Measurements from ENCODE around the gene PPIL1. TPM values are rescaled to one million over a fixed set of nuclear protein-coding genes. Genes with fewer than 3 reads are reported as not detected.

PPIL1 gene
- polyA plus RNA-seq, 1 donor from 2014 or later = 104 TPM

DNA sequence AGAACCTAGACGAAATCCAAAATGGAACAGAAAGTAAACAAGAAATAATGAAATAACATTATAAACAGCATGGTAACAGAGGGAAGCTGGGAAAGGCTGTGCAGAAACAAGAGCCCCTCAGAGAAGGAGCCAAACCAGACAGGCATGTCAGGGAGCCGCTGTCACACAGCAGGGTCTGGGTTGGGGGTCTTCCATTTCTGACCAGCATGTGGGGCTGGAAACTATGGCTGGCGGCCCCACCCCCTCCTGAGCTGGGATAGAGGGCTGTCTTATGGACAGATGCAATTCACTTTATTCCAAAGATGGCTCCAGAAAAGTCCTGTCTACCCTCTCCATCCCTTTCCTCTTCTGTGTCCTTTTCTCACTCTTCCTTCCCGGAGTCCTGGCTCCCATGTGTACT, 38.5 kb upstream of the PPIL1 start:
- Histone ChIP-seq H3F3A (ENCODE audit: insufficient read depth, low read length, poor library complexity, severe bottlenecking) (no peaks in the 10 kb centered on the region), H3K4me3 (ENCODE audit: low read length) (no peak overlapping the region), H3K79me2 (replicated peaks; ENCODE audit: insufficient read depth, low read length) (no peaks in the 10 kb centered on the region), H3K27me3 (ENCODE audit: insufficient read depth, low read depth, low read length) (no peaks in the 10 kb centered on the region), H4K20me1 (ENCODE audit: insufficient read depth) (no peaks in the 10 kb centered on the region), H3K27ac (ENCODE audit: low read length) (no peak overlapping the region), H3K36me3 (ENCODE audit: insufficient read depth, low read length) (no peaks in the 10 kb centered on the region), H3K4me2 (ENCODE audit: low read length) (no peak overlapping the region), H3K9ac (ENCODE audit: low read length) (no peak overlapping the region), H2AFZ (ENCODE audit: low read depth, low read length) (no peak overlapping the region), H3K9me2 (ENCODE audit: insufficient read depth, low read length) (no peaks in the 10 kb centered on the region), H3K9me3 (ENCODE audit: low read length) (no peaks in the 10 kb centered on the region)
- TF ChIP-seq TAF1 (IDR thresholded peaks at IDR 0.05; ENCODE audit: low read depth) = no peak
- no peak for TF ChIP-seq RAD21 (conservative IDR thresholded peaks at IDR 0.05)
- no peak for TF ChIP-seq POLR2AphosphoS5 (IDR thresholded peaks at IDR 0.05)
- TF ChIP-seq, protein P1, sequence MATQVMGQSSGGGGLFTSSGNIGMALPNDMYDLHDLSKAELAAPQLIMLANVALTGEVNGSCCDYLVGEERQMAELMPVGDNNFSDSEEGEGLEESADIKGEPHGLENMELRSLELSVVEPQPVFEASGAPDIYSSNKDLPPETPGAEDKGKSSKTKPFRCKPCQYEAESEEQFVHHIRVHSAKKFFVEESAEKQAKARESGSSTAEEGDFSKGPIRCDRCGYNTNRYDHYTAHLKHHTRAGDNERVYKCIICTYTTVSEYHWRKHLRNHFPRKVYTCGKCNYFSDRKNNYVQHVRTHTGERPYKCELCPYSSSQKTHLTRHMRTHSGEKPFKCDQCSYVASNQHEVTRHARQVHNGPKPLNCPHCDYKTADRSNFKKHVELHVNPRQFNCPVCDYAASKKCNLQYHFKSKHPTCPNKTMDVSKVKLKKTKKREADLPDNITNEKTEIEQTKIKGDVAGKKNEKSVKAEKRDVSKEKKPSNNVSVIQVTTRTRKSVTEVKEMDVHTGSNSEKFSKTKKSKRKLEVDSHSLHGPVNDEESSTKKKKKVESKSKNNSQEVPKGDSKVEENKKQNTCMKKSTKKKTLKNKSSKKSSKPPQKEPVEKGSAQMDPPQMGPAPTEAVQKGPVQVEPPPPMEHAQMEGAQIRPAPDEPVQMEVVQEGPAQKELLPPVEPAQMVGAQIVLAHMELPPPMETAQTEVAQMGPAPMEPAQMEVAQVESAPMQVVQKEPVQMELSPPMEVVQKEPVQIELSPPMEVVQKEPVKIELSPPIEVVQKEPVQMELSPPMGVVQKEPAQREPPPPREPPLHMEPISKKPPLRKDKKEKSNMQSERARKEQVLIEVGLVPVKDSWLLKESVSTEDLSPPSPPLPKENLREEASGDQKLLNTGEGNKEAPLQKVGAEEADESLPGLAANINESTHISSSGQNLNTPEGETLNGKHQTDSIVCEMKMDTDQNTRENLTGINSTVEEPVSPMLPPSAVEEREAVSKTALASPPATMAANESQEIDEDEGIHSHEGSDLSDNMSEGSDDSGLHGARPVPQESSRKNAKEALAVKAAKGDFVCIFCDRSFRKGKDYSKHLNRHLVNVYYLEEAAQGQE (IDR thresholded peaks at IDR 0.05; ENCODE audit: borderline replicate concordance) = no peak

- H3K9me3 ChIP-seq (ENCODE audit: low read length) = no peaks in the 10 kb centered on the region
- H3K4me2 ChIP-seq (ENCODE audit: low read length) = no peak overlapping the region
- no peaks in the 10 kb centered on the region for H4K20me1 ChIP-seq (ENCODE audit: insufficient read depth)
- H3K27me3 ChIP-seq (ENCODE audit: insufficient read depth, low read depth, low read length) = no peaks in the 10 kb centered on the region
- H3K27ac ChIP-seq (ENCODE audit: low read length) = no peak overlapping the region
- no peak overlapping the region for H2AFZ ChIP-seq (ENCODE audit: low read depth, low read length)
- no peaks in the 10 kb centered on the region for H3K36me3 ChIP-seq (ENCODE audit: insufficient read depth, low read length)
- no peak for TF ChIP-seq CTCF (IDR thresholded peaks at IDR 0.05; ENCODE audit: poor library complexity, severe bottlenecking)
- no peak for TF ChIP-seq EP300 (conservative IDR thresholded peaks at IDR 0.05; ENCODE audit: poor library complexity, severe bottlenecking)
- TF ChIP-seq MXI1 (conservative IDR thresholded peaks at IDR 0.05; ENCODE audit: poor library complexity, severe bottlenecking) = no peak
- no peak for TF ChIP-seq RAD21 (conservative IDR thresholded peaks at IDR 0.05)
- no peak for TF ChIP-seq POLR2AphosphoS5 (IDR thresholded peaks at IDR 0.05)
- no peak for TF ChIP-seq TAF1 (IDR thresholded peaks at IDR 0.05; ENCODE audit: low read depth)
- TF ChIP-seq SMC3 (conservative IDR thresholded peaks at IDR 0.05; ENCODE audit: poor library complexity) = no peak
- TF ChIP-seq, protein P1 (IDR thresholded peaks at IDR 0.05; ENCODE audit: borderline replicate concordance) = no peak
- no peak overlapping the region for H3K4me3 ChIP-seq (ENCODE audit: low read length)
- H3K9me2 ChIP-seq (ENCODE audit: insufficient read depth, low read length) = no peaks in the 10 kb centered on the region
- no peaks in the 10 kb centered on the region for H3F3A ChIP-seq (ENCODE audit: insufficient read depth, low read length, poor library complexity, severe bottlenecking)
- no peaks in the 10 kb centered on the region for H3K79me2 ChIP-seq (replicated peaks; ENCODE audit: insufficient read depth, low read length)
- H3K9ac ChIP-seq (ENCODE audit: low read length) = no peak overlapping the region
Measured at GRCh38 chr6:36912586-36912985, 38.0 kb upstream of the PPIL1 start.

All from neural cell (in vitro differentiated cells).